KOPT-K1 (cell line): ENCODE results near the gene RMP24.

Experiments
- H3K27ac ChIP-seq: fragments of 200-600 bp; sonication (generic); 2 replicates; pipeline ENCODE4 v1.5.1; 2016; ENCODE audit warnings: antibody characterized with exemption, mild to moderate bottlenecking, low read depth, low read length; ENCODE audit not compliant: poor library complexity, severe bottlenecking
- H3K36me3 ChIP-seq: fragments of 200-600 bp; sonication (generic); 2 replicates; pipeline ENCODE4 v1.5.1; 2017; ENCODE audit warnings: antibody characterized with exemption, mild to moderate bottlenecking, low read length, moderate library complexity; ENCODE audit not compliant: insufficient read depth
- H3K9me3 ChIP-seq: fragments of 200-600 bp; sonication (generic); 2 replicates; pipeline ENCODE4 v1.5.1; 2017; ENCODE audit warnings: antibody characterized with exemption, low read length, mild to moderate bottlenecking; ENCODE audit not compliant: insufficient read depth, poor library complexity, severe bottlenecking

The RMP24 gene

GRCh38 chr18:35972197-35973000, at the start of gene RMP24:
RMP24 (plus strand) TSS chr18:35972679.
- Histone ChIP-seq H3K27ac (peak within 1 kb of the TSS; percentile 76), H3K36me3 (peaks cover 28% of the 10 kb centered on the region), H3K9me3 (no peaks in the 10 kb centered on the region)

GRCh38 chr18:35923939-35924684, 48.4 kb upstream of the RMP24 start:
- no peaks in the 10 kb centered on the region for H3K36me3 ChIP-seq
- H3K9me3 ChIP-seq = no peaks in the 10 kb centered on the region
- no peak overlapping the region for H3K27ac ChIP-seq

- Histone ChIP-seq H3K27ac (no peak overlapping the region), H3K36me3 (no peaks in the 10 kb centered on the region), H3K9me3 (peaks cover 12% of the 10 kb centered on the region)
These were observed 45.6 kb upstream of the RMP24 start for GRCh38 chr18:35926884-35927283.

- Histone ChIP-seq H3K27ac (no peak overlapping the region), H3K9me3 (peaks cover 12% of the 10 kb centered on the region), H3K36me3 (no peaks in the 10 kb centered on the region)
These were observed 45.0 kb upstream of the RMP24 start for GRCh38 chr18:35927430-35927829.

- no peaks in the 10 kb centered on the region for H3K36me3 ChIP-seq
- peaks cover 12% of the 10 kb centered on the region for H3K9me3 ChIP-seq
- no peak overlapping the region for H3K27ac ChIP-seq
These were observed 38.5 kb upstream of the RMP24 start for GRCh38 chr18:35933982-35934381.

GRCh38 chr18:35934891-35935290, 37.6 kb upstream of the RMP24 start:
- no peak overlapping the region for H3K27ac ChIP-seq
- peaks cover 8% of the 10 kb centered on the region for H3K9me3 ChIP-seq
- no peaks in the 10 kb centered on the region for H3K36me3 ChIP-seq

- no peak overlapping the region for H3K27ac ChIP-seq
- H3K36me3 ChIP-seq = no peaks in the 10 kb centered on the region
These were observed 36.7 kb upstream of the RMP24 start for GRCh38 chr18:35935805-35936204.

GRCh38 chr18:35936951-35937350, 35.5 kb upstream of the RMP24 start:
- no peaks in the 10 kb centered on the region for H3K36me3 ChIP-seq
- H3K9me3 ChIP-seq = no peaks in the 10 kb centered on the region
- no peak overlapping the region for H3K27ac ChIP-seq

More at GRCh38 chr18:35935805-35936204, 36.7 kb upstream of the RMP24 start:
- H3K9me3 ChIP-seq = no peaks in the 10 kb centered on the region

GRCh38 chr18:35938158-35938557, 34.3 kb upstream of the RMP24 start:
- Histone ChIP-seq H3K36me3 (no peaks in the 10 kb centered on the region), H3K27ac (no peak overlapping the region), H3K9me3 (no peaks in the 10 kb centered on the region)

- Histone ChIP-seq H3K36me3 (no peaks in the 10 kb centered on the region), H3K9me3 (no peaks in the 10 kb centered on the region), H3K27ac (no peak overlapping the region)
These were observed 33.9 kb upstream of the RMP24 start for GRCh38 chr18:35938562-35938961.

GRCh38 chr18:35939138-35939537, 33.3 kb upstream of the RMP24 start:
- H3K36me3 ChIP-seq = no peaks in the 10 kb centered on the region
- H3K27ac ChIP-seq = no peak overlapping the region
- no peaks in the 10 kb centered on the region for H3K9me3 ChIP-seq

GRCh38 chr18:35941299-35941698, 31.2 kb upstream of the RMP24 start:
- Histone ChIP-seq H3K36me3 (no peaks in the 10 kb centered on the region), H3K27ac (no peak overlapping the region), H3K9me3 (no peaks in the 10 kb centered on the region)

GRCh38 chr18:35942133-35942532, 30.3 kb upstream of the RMP24 start:
- no peak overlapping the region for H3K27ac ChIP-seq
- no peaks in the 10 kb centered on the region for H3K9me3 ChIP-seq
- no peaks in the 10 kb centered on the region for H3K36me3 ChIP-seq

- H3K36me3 ChIP-seq = no peaks in the 10 kb centered on the region
- H3K27ac ChIP-seq = no peak overlapping the region
- H3K9me3 ChIP-seq = no peaks in the 10 kb centered on the region
These were observed 29.8 kb upstream of the RMP24 start for GRCh38 chr18:35942661-35943060.

GRCh38 chr18:35948080-35948479, 24.4 kb upstream of the RMP24 start:
- H3K36me3 ChIP-seq = no peaks in the 10 kb centered on the region
- H3K27ac ChIP-seq = no peak overlapping the region
- H3K9me3 ChIP-seq = no peaks in the 10 kb centered on the region
